GM12878 (cell line): ENCODE data around the gene PCCA. TPM values are rescaled to one million over a fixed set of nuclear protein-coding genes. Genes with fewer than 3 reads are reported as not detected.

Experiments
- ATAC-seq: fragments of 200-7000 bp; cut with Tn5 transposase; 3 replicates; pipeline ENCODE4 v1.9.1; 2020; ENCODE audit warnings: mild to moderate bottlenecking, moderate library complexity
- BruUV-seq: library from RNA; stranded (reverse); fragments of 400-500 nt; replicated peaks from 2 replicates; lab custom pipeline; 2021; lab: Mats Ljungman, UMichigan
- CTCF ChIA-PET: fragments of 300-600 bp; sonication (Branson Sonifier 250); formaldehyde crosslinking; extraction: SDS; loops from one replicate; lab custom pipeline; 2021; ENCODE audit warnings: inconsistent platforms; lab: Yijun Ruan, JAX
- POLR2A ChIA-PET: fragments of 350-600 bp; formaldehyde crosslinking; extraction: SDS; loops from one replicate; lab custom pipeline; 2021; ENCODE audit warnings: inconsistent platforms; lab: Charles Lee
- RAD21 ChIA-PET: fragments of 300-600 bp; sonication (Branson Sonifier 250); formaldehyde crosslinking; loops from one replicate; lab custom pipeline; 2023; ENCODE audit warnings: antibody characterized with exemption; ENCODE audit not compliant: unreplicated experiment; lab: Charles Lee
- SMC1A ChIA-PET: fragments of 300-600 bp; sonication (Branson Sonifier 250); formaldehyde crosslinking; loops from one replicate; lab custom pipeline; 2023; ENCODE audit not compliant: unreplicated experiment, uncharacterized antibody; lab: Charles Lee
- DNase-seq: peaks from one replicate; pipeline ENCODE4 v3.0.0-alpha.2; 2011; ENCODE audit warnings: low read depth, low spot score
- FAIRE-seq: peaks from 3 replicates; lab custom pipeline; 2011; peaks lifted over from hg19 to GRCh38; lab: Jason Lieb, UNC
- H2AFZ ChIP-seq: 2 replicates; pipeline ENCODE4 v1.6.0; 2011; ENCODE audit warnings: low read depth, low read length, control low read depth; ENCODE audit not compliant: control insufficient read depth
- H3K27ac ChIP-seq: 2 replicates; pipeline ENCODE4 v1.5.1; 2011; ENCODE audit warnings: control low read depth; ENCODE audit not compliant: control insufficient read depth, insufficient read depth
- H3K27me3 ChIP-seq, 2 experiments: replicated peaks in 1 of 2; 2 replicates each; pipeline versions ENCODE4 v1.6.0 to v1.6.1; 2011; ENCODE audit warnings: low read length in 1 of 2; ENCODE audit not compliant: control insufficient read depth in 2 of 2, insufficient read depth in 2 of 2
- H3K36me3 ChIP-seq, 2 experiments: 2 replicates each; pipeline ENCODE4 v1.5.1; 2011; ENCODE audit warnings: low read length in 1 of 2; ENCODE audit not compliant: control insufficient read depth in 2 of 2, insufficient read depth in 2 of 2
- H3K4me1 ChIP-seq: 2 replicates; pipeline ENCODE4 v1.6.1; 2011; ENCODE audit warnings: mild to moderate bottlenecking, low read length, moderate library complexity, mixed read lengths; ENCODE audit not compliant: control insufficient read depth, insufficient read depth
- H3K4me2 ChIP-seq: 2 replicates; pipeline ENCODE4 v1.6.0; 2011; ENCODE audit warnings: control low read depth; ENCODE audit not compliant: control insufficient read depth, insufficient read depth
- H3K4me3 ChIP-seq: fragments of 200-600 bp; sonication (generic); 2 replicates; pipeline ENCODE4 v1.5.1; 2016
- H3K79me2 ChIP-seq: 2 replicates; pipeline ENCODE4 v1.6.0; 2011; ENCODE audit warnings: low read length; ENCODE audit not compliant: control insufficient read depth, insufficient read depth
- H3K9ac ChIP-seq: 2 replicates; pipeline ENCODE4 v1.8.0; 2011; ENCODE audit warnings: low read length, control low read depth, mixed read lengths; ENCODE audit not compliant: control insufficient read depth, insufficient read depth
- H3K9me3 ChIP-seq: replicated peaks from 3 replicates; pipeline ENCODE4 v1.5.1; 2011; ENCODE audit warnings: mild to moderate bottlenecking, low read length; ENCODE audit not compliant: control insufficient read depth, insufficient read depth
- H4K20me1 ChIP-seq: 2 replicates; pipeline ENCODE4 v1.6.0; 2011; ENCODE audit not compliant: control insufficient read depth, insufficient read depth
- ATF7 ChIP-seq: fragments of 450-650 bp; IDR thresholded peaks from 2 replicates; pipeline ENCODE4 v1.6.1; 2016; ENCODE audit warnings: low read depth, mild to moderate bottlenecking
- BACH1 ChIP-seq: fragments of 450-650 bp; IDR thresholded peaks from 2 replicates; pipeline ENCODE4 v1.6.1; 2017; ENCODE audit warnings: mild to moderate bottlenecking, borderline replicate concordance
- CEBPB ChIP-seq, 2 experiments: fragments of 150-350 bp in 1 of 2; IDR thresholded peaks; 2 replicates each; pipeline ENCODE4 v1.6.1; 2012 to 2014; ENCODE audit warnings: low read depth in 2 of 2, low read length in 2 of 2, borderline replicate concordance in 1 of 2, inconsistent platforms in 1 of 2
- ETV6 ChIP-seq, 2 experiments: fragments of 450-650 bp in 1 of 2; IDR thresholded peaks in 1 of 2; conservative IDR thresholded peaks in 1 of 2; 2 replicates each; pipeline ENCODE4 v1.6.1; 2014; ENCODE audit warnings: antibody characterized with exemption in 1 of 2, borderline replicate concordance in 1 of 2, low read depth in 1 of 2, mild to moderate bottlenecking in 1 of 2, moderate library complexity in 1 of 2
- HDAC6 ChIP-seq: fragments of 200-600 bp; sonication (generic); IDR thresholded peaks from one replicate; pipeline ENCODE4 v1.8.0; 2017; ENCODE audit warnings: antibody characterized with exemption; ENCODE audit not compliant: unreplicated experiment
- MTA3 ChIP-seq: IDR thresholded peaks from 2 replicates; pipeline ENCODE4 v1.6.1; 2012; ENCODE audit warnings: low read length, inconsistent platforms, borderline replicate concordance
- POLR2A ChIP-seq: IDR thresholded peaks from 2 replicates; pipeline ENCODE4 v1.6.1; 2011; ENCODE audit warnings: low read depth, mild to moderate bottlenecking, low read length
- PRDM15 ChIP-seq: fragments of 450-650 bp; formaldehyde crosslinking; IDR thresholded peaks from 2 replicates; pipeline ENCODE4 v1.4.0; 2020; ENCODE audit warnings: mild to moderate bottlenecking, moderate library complexity
- SMC3 ChIP-seq: IDR thresholded peaks from 2 replicates; pipeline ENCODE4 v1.6.1; 2011; ENCODE audit warnings: low read length, improper control_type of control experiment, borderline replicate concordance
- SUPT20H ChIP-seq: IDR thresholded peaks from 2 replicates; pipeline ENCODE4 v1.6.1; 2011; ENCODE audit warnings: low read depth, mild to moderate bottlenecking, low read length, moderate library complexity, borderline replicate concordance; ENCODE audit not compliant: control insufficient read depth
- WGBS: methylation state at CpG from one replicate; pipeline ENCODE4 v1.1.6; 2016; ENCODE audit warnings: low lambda C conversion rate; ENCODE audit not compliant: insufficient replicate concordance, insufficient coverage; ENCODE audit errors: missing lambda C conversion rate; 5-methylcytosine and 5-hydroxymethylcytosine counted together
- in situ Hi-C: fragments of 300-500 bp; cut with MboI; formaldehyde crosslinking; loops from 9 replicates; pipeline ENCODE4 v1.14.3; 2018; ENCODE audit warnings: mixed read lengths
- intact Hi-C: fragments of 100-400 bp; cut with micrococcal nuclease; formaldehyde crosslinking; loops from one replicate; pipeline ENCODE4 v1.14.2; 2022; ENCODE audit not compliant: unreplicated experiment
- polyA plus RNA-seq, 11 experiments: library from polyadenylated mRNA; depleted of rRNA in 4 of 11; unstranded in 6 of 11; stranded (reverse) in 5 of 11; fragments of >200 nt; fragmentation: Nextera tagmentation in 4 of 11; fragmentation: Illumina TruSeq in 1 of 11; extraction: Ambion mirVana in 4 of 11; extraction: Trizol in 1 of 11; gene quantifications; 1 replicate in 1 of 11; 2 replicates in 10 of 11; pipeline versions ENCODE4 v1.2.1 to v1.2.3, GENCODE V29; 2011 to 2016; ENCODE audit warnings: inconsistent platforms in 2 of 11, missing spikeins in 2 of 11, low read depth in 1 of 11
- total RNA-seq, 4 experiments: library from RNA; depleted of rRNA in 3 of 4; stranded (reverse); fragments of >200 nt in 3 of 4; fragmentation: Illumina TruSeq in 1 of 4; extraction: Trizol in 1 of 4; gene quantifications; 2 replicates each; pipeline versions ENCODE4 v1.2.1 to v1.2.3, GENCODE V29; 2013 to 2021

PCCA gene
- total and polyA plus RNA-seq, 10 of the 15 experiments (the other 5 are each of a cell fraction or from before 2014, with no cell fraction given): 5.9 to 18.2 (median 12.4) TPM

- TF ChIP-seq PRDM15 (CRISPR knock-in tag) (no peak), BACH1 (no peak), CEBPB (IDR thresholded peaks at IDR 0.05; ENCODE audit: borderline replicate concordance in 1 of 2, low read depth in 2 of 2, low read length in 2 of 2) (no peak), SUPT20H (no peak), MTA3 (no peak), ETV6 (conservative IDR thresholded peaks at IDR 0.05 in 1 of 2, IDR thresholded peaks at IDR 0.05 in 1 of 2; ENCODE audit: borderline replicate concordance in 1 of 2, low read depth in 1 of 2) (no peak), ATF7 (no peak)
Observed at GRCh38 chr13:100156788-100157187, 67.9 kb downstream of the PCCA start (continued).

- Histone ChIP-seq H3K4me1 (no peaks in the 10 kb centered on the region), H3K4me3 (no peak overlapping the region), H3K4me2 (no peak overlapping the region), H3K36me3 (peaks cover 0 to 2% of the 10 kb centered on the region in 2 experiments; a peak in 1 of 4 replicates), H3K9ac (no peak overlapping the region), H4K20me1 (no peaks in the 10 kb centered on the region), H3K27ac (no peak overlapping the region), H3K27me3 (no peaks in the 10 kb centered on the region), H3K9me3 (no peaks in the 10 kb centered on the region), H2AFZ (no peak overlapping the region), H3K79me2 (no peaks in the 10 kb centered on the region)
- in situ Hi-C loops: no loop called here
- intact Hi-C loops: no loop called here
- FAIRE-seq (no peak), DNase-seq (no peak), ATAC-seq (no peak)
- ChIA-PET CTCF (no interaction called here), POLR2A (no interaction called here), RAD21 (no interaction called here), SMC1A (no interaction called here)
- WGBS: 98% methylated on average over 2 of the region's 2 CpGs
- TF ChIP-seq POLR2A (no peak), SMC3 (no peak), HDAC6 (no peak)
- BruUV-seq: no TSS peak
Observed at GRCh38 chr13:100158569-100158968, 69.7 kb downstream of the PCCA start.
